K562 (cell line): ENCODE results near the gene ACSS2. TPM values are rescaled to one million over a fixed set of nuclear protein-coding genes. Genes with fewer than 3 reads are reported as not detected.

Experiments used
- ATAC-seq: fragments of 200-7000 bp; cut with Tn5 transposase; 3 replicates; pipeline ENCODE4 v1.9.1; 2020; ENCODE audit warnings: moderate library complexity
- BruUV-seq: library from RNA; stranded (reverse); fragments of 400-500 nt; replicated peaks from 2 replicates; lab custom pipeline; 2021; lab: Mats Ljungman, UMichigan
- CTCF ChIA-PET: fragments of 300-600 bp; formaldehyde crosslinking; extraction: SDS; loops from one replicate; lab custom pipeline; 2021; ENCODE audit warnings: low intra/inter-chr PET ratio; lab: Yijun Ruan, JAX
- POLR2A ChIA-PET: fragments of 300-600, 350-650 bp; sonication (Branson Sonifier 250); formaldehyde crosslinking; extraction: SDS; loops from one replicate; lab custom pipeline; 2021; ENCODE audit warnings: antibody characterized with exemption, inconsistent platforms; lab: Yijun Ruan, JAX
- DNase-seq, 4 experiments: peaks; one replicate each; pipeline versions ENCODE4 v3.0.0 to v3.0.0-alpha.2; 2011 to 2018; ENCODE audit warnings: low spot score in 3 of 4, mixed read lengths in 3 of 4; ENCODE audit errors: extremely low read depth in 1 of 4
- FAIRE-seq: peaks from 2 replicates; lab custom pipeline; 2011; peaks lifted over from hg19 to GRCh38; lab: Jason Lieb, UNC
- H2AFZ ChIP-seq: 2 replicates; pipeline ENCODE4 v1.6.0; 2011; ENCODE audit warnings: low read depth, low read length, control low read depth, inconsistent platforms
- H3K27ac ChIP-seq: fragments of 200-600 bp; 3 replicates; pipeline ENCODE4 v1.8.0; 2011; ENCODE audit warnings: low read depth, mild to moderate bottlenecking, control low read depth, inconsistent platforms, low read length, moderate library complexity, mixed read lengths; ENCODE audit errors: extremely low read depth
- H3K27me3 ChIP-seq, 2 experiments: fragments of 300-600 bp in 1 of 2; 2 replicates in 1 of 2; 3 replicates in 1 of 2; pipeline versions ENCODE4 v1.6.0 to v1.8.0; 2011; ENCODE audit warnings: inconsistent platforms in 2 of 2, low read length in 2 of 2, mild to moderate bottlenecking in 1 of 2, mixed read lengths in 1 of 2, moderate library complexity in 1 of 2; ENCODE audit not compliant: control insufficient read depth in 2 of 2, insufficient read depth in 2 of 2
- H3K36me3 ChIP-seq: fragments of 300-600 bp; 3 replicates; pipeline ENCODE4 v1.8.0; 2011; ENCODE audit warnings: mild to moderate bottlenecking, low read length, inconsistent platforms; ENCODE audit not compliant: control insufficient read depth, insufficient read depth
- H3K4me1 ChIP-seq, 2 experiments: fragments of 200-600 bp in 1 of 2; replicated peaks in 1 of 2; 2 replicates in 1 of 2; 3 replicates in 1 of 2; pipeline versions ENCODE4 v1.5.1 to v1.8.0; 2011; ENCODE audit warnings: inconsistent platforms in 2 of 2, low read length in 2 of 2, mild to moderate bottlenecking in 1 of 2, mixed read lengths in 1 of 2, moderate library complexity in 1 of 2; ENCODE audit not compliant: control insufficient read depth in 2 of 2, insufficient read depth in 2 of 2
- H3K4me2 ChIP-seq: 2 replicates; pipeline ENCODE4 v1.6.1; 2011; ENCODE audit warnings: low read length, control low read depth, inconsistent platforms, mixed read lengths; ENCODE audit not compliant: insufficient read depth
- H3K4me3 ChIP-seq: fragments of 200-600 bp; sonication (generic), shearing (Covaris generic); 2 replicates; pipeline ENCODE4 v1.5.1; 2016; ENCODE audit warnings: control low read depth, inconsistent platforms
- H3K79me2 ChIP-seq: fragments of 200-600 bp; 3 replicates; pipeline ENCODE4 v1.8.0; 2011; ENCODE audit warnings: low read length, inconsistent platforms; ENCODE audit not compliant: control insufficient read depth, insufficient read depth
- H3K9ac ChIP-seq, 2 experiments: 2 replicates each; pipeline versions ENCODE4 v1.6.0 to v1.6.1; 2011; ENCODE audit warnings: low read depth in 2 of 2, low read length in 2 of 2, control low read depth in 1 of 2, inconsistent platforms in 1 of 2, mild to moderate bottlenecking in 1 of 2, mixed read lengths in 1 of 2; ENCODE audit not compliant: insufficient read depth in 1 of 2
- H3K9me1 ChIP-seq: one replicate; pipeline ENCODE4 v1.6.0; 2011; ENCODE audit warnings: inconsistent platforms, mild to moderate bottlenecking, low read length, moderate library complexity; ENCODE audit not compliant: control insufficient read depth, insufficient read depth
- H3K9me3 ChIP-seq: replicated peaks from 2 replicates; pipeline ENCODE4 v1.5.1; 2011; ENCODE audit warnings: low read depth, low read length, inconsistent platforms; ENCODE audit not compliant: control insufficient read depth, insufficient read depth
- H4K20me1 ChIP-seq: replicated peaks from 2 replicates; pipeline ENCODE4 v1.6.1; 2011; ENCODE audit warnings: low read length, inconsistent platforms, mixed read lengths; ENCODE audit not compliant: control insufficient read depth, insufficient read depth
- BMI1 ChIP-seq: fragments of 150-350 bp; IDR thresholded peaks from 2 replicates; pipeline ENCODE4 v1.6.1; 2014; ENCODE audit warnings: low read length
- ETV1 ChIP-seq: fragments of 450-650 bp; conservative IDR thresholded peaks from 2 replicates; pipeline ENCODE4 v1.6.1; 2016; ENCODE audit warnings: missing genetic modification characterization, control low read depth, low read depth, missing compliant biosample characterization
- FOXA3 ChIP-seq, 2 experiments: fragments of 450-650 bp in 1 of 2; sonication (generic) in 1 of 2; formaldehyde crosslinking; IDR thresholded peaks in 1 of 2; conservative IDR thresholded peaks in 1 of 2; 2 replicates each; pipeline versions ENCODE4 v1.4.0 to v1.8.0; 2020 to 2022; ENCODE audit warnings: mild to moderate bottlenecking in 2 of 2, missing genetic modification reagents in 1 of 2
- SAP30 ChIP-seq: fragments of 200-600 bp; sonication (generic); IDR thresholded peaks from 2 replicates; pipeline ENCODE4 v1.6.1; 2012; ENCODE audit warnings: borderline replicate concordance, low read depth, mild to moderate bottlenecking, moderate library complexity, low read length, control low read depth, inconsistent platforms; ENCODE audit not compliant: insufficient read depth, poor library complexity, severe bottlenecking
- SRSF7 ChIP-seq: fragments of 200-400 bp; formaldehyde crosslinking; optimal IDR thresholded peaks from 2 replicates; pipeline ENCODE3; 2017; ENCODE audit warnings: mild to moderate bottlenecking, low read depth, low read length
- ZFP36 ChIP-seq: fragments of 150-350 bp; IDR thresholded peaks from 2 replicates; pipeline ENCODE4 v1.6.1; 2018; ENCODE audit warnings: low read length, low read depth; ENCODE audit not compliant: partially characterized antibody
- ZFX ChIP-seq: sonication (generic); formaldehyde crosslinking; IDR thresholded peaks from 2 replicates; pipeline ENCODE4 v1.8.0; 2022; ENCODE audit warnings: mild to moderate bottlenecking, missing genetic modification reagents, moderate library complexity
- ZNF184 ChIP-seq: sonication (generic); formaldehyde crosslinking; IDR thresholded peaks from 2 replicates; pipeline ENCODE4 v1.5.0; 2020; ENCODE audit warnings: missing genetic modification reagents
- WGBS: fragments of 100-300 bp; shearing (Covaris generic); methylation state at CpG from one replicate; pipeline ENCODE4 v1.1.6; 2016; ENCODE audit warnings: low coverage, mixed read lengths; ENCODE audit not compliant: insufficient coverage; ENCODE audit errors: missing lambda C conversion rate; 5-methylcytosine and 5-hydroxymethylcytosine counted together
- in situ Hi-C: fragments of 300-500 bp; cut with MboI; formaldehyde crosslinking; loops from 4 replicates; pipeline ENCODE4 v1.15.0; 2018; ENCODE audit warnings: inconsistent platforms, mixed read lengths
- intact Hi-C: fragments of 100-400 bp; cut with micrococcal nuclease; formaldehyde crosslinking; loops from 2 replicates; pipeline ENCODE4 v1.14.2; 2022
- polyA plus RNA-seq, 8 experiments: library from polyadenylated mRNA; depleted of rRNA in 4 of 8; stranded (reverse) in 5 of 8; unstranded in 3 of 8; fragments of >200 nt; fragmentation: Nextera tagmentation in 2 of 8; fragmentation: Illumina TruSeq in 1 of 8; extraction: Ambion mirVana in 2 of 8; extraction: Trizol in 1 of 8; gene quantifications; 2 replicates each; pipeline versions ENCODE4 v1.2.1 to v1.2.3, GENCODE V29; 2011 to 2014; ENCODE audit warnings: inconsistent platforms in 1 of 8, missing spikeins in 1 of 8
- total RNA-seq, 7 experiments: library from RNA; depleted of rRNA in 6 of 7; stranded (reverse); fragments of >200 nt in 6 of 7; fragmentation: Illumina TruSeq in 2 of 7; extraction: Trizol in 2 of 7; gene quantifications; 2 replicates each; pipeline versions ENCODE4 v1.2.1 to v1.2.3, GENCODE V29; 2011 to 2021; ENCODE audit warnings: low replicate concordance in 1 of 7
- TF ChIP-seq, protein P1 (sequence below), 2 experiments: fragments of 450-650 bp; IDR thresholded peaks; 2 replicates each; pipeline ENCODE4 v1.6.1; 2016; ENCODE audit warnings: mild to moderate bottlenecking in 2 of 2, borderline replicate concordance in 1 of 2, low read depth in 1 of 2, moderate library complexity in 1 of 2
- TF ChIP-seq, protein P2 (sequence below): IDR thresholded peaks from 2 replicates; pipeline ENCODE4 v1.6.1; 2014; ENCODE audit warnings: antibody characterized with exemption
- TF ChIP-seq, protein P3 (sequence below): sonication (generic); formaldehyde crosslinking; IDR thresholded peaks from 2 replicates; pipeline ENCODE4 v1.9.0; 2022; ENCODE audit warnings: mild to moderate bottlenecking, missing genetic modification reagents

ACSS2 gene
- total and polyA plus RNA-seq, 9 of the 15 experiments (the other 6 are each of a cell fraction or from before 2014, with no cell fraction given): 21.9 to 246 (median 66.2) TPM

DNA sequence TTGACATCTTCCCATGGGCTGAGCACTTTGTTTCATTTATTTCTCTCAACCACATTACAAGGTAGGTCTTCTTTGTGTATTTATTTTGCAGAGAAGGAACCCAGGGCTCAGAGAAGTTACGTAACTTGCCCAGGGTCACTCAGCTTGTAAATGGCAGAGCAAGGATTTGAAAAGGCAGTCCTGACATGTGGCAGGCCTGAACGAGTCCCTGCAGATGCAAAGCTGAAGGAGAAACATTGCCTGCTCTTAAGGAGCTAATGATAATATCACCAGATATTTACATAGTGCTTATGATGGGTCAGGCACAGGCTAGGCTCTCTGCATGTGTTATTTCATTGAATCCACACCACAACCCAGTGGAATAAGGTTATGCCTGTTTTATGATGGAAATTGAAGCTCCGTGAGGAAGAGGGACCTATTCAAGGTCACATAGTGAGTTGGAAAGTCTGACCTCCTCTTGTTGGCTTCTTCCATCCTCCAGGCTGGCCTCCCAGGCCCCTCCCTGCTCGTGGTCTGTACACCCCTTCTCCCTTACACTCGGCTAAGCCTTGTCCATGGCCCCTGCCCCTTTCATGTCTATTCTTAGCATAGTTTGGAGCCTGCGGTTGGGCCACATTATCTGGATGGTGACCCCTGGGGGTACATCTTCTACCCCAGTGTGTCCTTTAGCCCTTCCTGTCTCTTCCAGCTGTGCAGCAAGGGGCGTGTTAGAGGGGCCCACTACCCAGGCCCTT lies 91.8 kb downstream of the ACSS2 start:
- no peak overlapping the region for H3K4me3 ChIP-seq
- H3K9me1 ChIP-seq: no peaks in the 10 kb centered on the region
- H3K27me3 ChIP-seq: no peaks in the 10 kb centered on the region
- no peaks in the 10 kb centered on the region for H3K79me2 ChIP-seq
- no peak overlapping the region for H3K27ac ChIP-seq
- in situ Hi-C loops (no loop called here), intact Hi-C loops (no loop called here)
- TF ChIP-seq SAP30 (no peak), ETV1 (tag) (no peak), ZFP36 (peak; percentile 9), ZFX (no peak), SRSF7 (no peak), BMI1 (no peak), FOXA3 (CRISPR knock-in tag; conservative IDR thresholded peaks at IDR 0.05 in 1 of 2, IDR thresholded peaks at IDR 0.05 in 1 of 2) (peak in 1 of 2 experiments; percentile 57; a peak in 1 of 4 replicates), ZNF184 (CRISPR knock-in tag) (no peak)
- TF ChIP-seq, protein P1, sequence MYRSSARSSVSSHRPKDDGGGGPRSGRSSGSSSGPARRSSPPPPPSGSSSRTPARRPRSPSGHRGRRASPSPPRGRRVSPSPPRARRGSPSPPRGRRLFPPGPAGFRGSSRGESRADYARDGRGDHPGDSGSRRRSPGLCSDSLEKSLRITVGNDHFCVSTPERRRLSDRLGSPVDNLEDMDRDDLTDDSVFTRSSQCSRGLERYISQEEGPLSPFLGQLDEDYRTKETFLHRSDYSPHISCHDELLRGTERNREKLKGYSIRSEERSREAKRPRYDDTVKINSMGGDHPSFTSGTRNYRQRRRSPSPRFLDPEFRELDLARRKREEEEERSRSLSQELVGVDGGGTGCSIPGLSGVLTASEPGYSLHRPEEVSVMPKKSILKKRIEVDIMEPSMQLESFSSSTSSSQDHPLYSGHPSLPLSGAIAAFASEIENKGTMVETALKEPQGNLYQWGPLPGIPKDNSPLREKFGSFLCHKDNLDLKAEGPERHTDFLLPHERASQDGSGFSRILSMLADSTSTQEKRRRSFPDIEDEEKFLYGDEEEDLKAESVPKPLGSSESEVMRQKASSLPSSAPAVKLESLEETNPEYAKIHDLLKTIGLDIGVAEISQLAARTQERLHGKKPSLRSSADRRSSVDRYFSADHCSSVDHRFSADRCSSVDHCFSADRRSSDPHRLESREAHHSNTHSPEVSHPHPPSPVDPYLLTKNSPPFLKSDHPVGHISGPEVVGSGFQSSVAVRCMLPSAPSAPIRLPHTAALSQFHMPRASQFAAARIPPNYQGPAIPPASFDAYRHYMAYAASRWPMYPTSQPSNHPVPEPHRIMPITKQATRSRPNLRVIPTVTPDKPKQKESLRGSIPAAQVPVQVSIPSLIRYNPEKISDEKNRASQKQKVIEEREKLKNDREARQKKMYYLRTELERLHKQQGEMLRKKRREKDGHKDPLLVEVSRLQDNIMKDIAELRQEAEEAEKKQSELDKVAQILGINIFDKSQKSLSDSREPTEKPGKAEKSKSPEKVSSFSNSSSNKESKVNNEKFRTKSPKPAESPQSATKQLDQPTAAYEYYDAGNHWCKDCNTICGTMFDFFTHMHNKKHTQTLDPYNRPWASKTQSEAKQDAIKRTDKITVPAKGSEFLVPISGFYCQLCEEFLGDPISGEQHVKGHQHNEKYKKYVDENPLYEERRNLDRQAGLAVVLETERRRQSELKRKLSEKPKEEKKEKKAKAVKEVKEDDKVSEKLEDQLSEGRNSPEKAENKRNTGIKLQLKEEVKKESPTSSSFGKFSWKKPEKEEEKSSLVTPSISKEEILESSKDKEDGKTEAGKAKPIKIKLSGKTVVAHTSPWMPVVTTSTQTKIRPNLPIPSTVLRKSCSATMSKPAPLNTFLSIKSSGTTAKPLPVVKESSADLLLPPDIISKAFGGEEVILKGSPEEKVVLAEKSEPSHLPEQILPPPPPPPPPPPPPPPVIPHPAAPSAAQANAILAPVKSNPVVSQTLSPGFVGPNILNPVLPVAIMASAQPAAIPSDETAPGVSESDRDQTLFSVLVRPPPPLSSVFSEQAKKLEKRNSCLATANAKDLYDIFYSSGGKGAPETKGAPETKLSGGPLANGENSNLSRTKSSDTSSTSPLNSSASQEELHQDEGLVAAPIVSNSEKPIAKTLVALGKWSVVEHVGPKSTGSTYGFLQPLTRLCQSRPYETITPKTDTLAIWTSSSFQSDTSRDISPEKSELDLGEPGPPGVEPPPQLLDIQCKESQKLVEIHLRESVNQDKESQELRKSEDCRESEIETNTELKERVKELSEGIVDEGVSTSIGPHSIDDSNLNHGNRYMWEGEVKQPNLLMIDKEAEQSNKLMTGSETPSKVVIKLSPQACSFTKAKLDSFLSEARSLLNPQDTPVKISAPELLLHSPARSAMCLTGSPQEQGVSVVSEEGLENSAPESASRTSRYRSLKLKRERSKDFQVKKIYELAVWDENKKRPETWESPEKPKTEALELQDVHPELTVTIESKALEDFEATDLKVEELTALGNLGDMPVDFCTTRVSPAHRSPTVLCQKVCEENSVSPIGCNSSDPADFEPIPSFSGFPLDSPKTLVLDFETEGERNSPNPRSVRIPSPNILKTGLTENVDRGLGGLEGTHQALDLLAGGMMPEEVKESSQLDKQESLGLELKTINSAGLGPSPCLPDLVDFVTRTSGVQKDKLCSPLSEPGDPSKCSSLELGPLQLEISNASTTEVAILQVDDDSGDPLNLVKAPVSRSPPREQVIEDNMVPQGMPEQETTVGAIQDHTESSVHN (IDR thresholded peaks at IDR 0.05; ENCODE audit: borderline replicate concordance in 1 of 2, low read depth in 1 of 2): no peak
- TF ChIP-seq, protein P2, sequence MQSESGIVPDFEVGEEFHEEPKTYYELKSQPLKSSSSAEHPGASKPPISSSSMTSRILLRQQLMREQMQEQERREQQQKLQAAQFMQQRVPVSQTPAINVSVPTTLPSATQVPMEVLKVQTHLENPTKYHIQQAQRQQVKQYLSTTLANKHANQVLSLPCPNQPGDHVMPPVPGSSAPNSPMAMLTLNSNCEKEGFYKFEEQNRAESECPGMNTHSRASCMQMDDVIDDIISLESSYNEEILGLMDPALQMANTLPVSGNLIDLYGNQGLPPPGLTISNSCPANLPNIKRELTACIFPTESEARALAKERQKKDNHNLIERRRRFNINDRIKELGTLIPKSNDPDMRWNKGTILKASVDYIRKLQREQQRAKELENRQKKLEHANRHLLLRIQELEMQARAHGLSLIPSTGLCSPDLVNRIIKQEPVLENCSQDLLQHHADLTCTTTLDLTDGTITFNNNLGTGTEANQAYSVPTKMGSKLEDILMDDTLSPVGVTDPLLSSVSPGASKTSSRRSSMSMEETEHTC: no peak
- TF ChIP-seq, protein P3, sequence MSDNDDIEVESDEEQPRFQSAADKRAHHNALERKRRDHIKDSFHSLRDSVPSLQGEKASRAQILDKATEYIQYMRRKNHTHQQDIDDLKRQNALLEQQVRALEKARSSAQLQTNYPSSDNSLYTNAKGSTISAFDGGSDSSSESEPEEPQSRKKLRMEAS (CRISPR knock-in tag): peak; percentile 48
- FAIRE-seq: no peak
- no peaks in the 10 kb centered on the region for H4K20me1 ChIP-seq
- no peak for ATAC-seq
- H2AFZ ChIP-seq: no peak overlapping the region
- CTCF ChIA-PET: no interaction called here
- no peaks in the 10 kb centered on the region for H3K9me3 ChIP-seq
- BruUV-seq: no TSS peak
- POLR2A ChIA-PET: no interaction called here
- no peak overlapping the region for H3K9ac ChIP-seq
- H3K36me3 ChIP-seq: no peaks in the 10 kb centered on the region
- WGBS: 33% methylated on average over 7 of the region's 7 CpGs
- H3K4me2 ChIP-seq: no peak overlapping the region
- peaks cover 0 to 11% of the 10 kb centered on the region in 2 experiments; a peak in 2 of 5 replicates for H3K4me1 ChIP-seq
- DNase-seq: no peak
